Smooth muscle cell (in vitro differentiated cells): Measurements from ENCODE around the gene GTSF1L. TPM values are rescaled to one million over a fixed set of nuclear protein-coding genes. Genes with fewer than 3 reads are reported as not detected.

ENCODE experiments used
- DNase-seq: peaks from one replicate; lab custom pipeline; 2025; ENCODE audit not compliant: unreplicated experiment; lab: John Stamatoyannopoulos, UW
- H2AFZ ChIP-seq: fragments of 200-600 bp; sonication (generic); 2 replicates; pipeline ENCODE4 v1.6.0; 2016; ENCODE audit warnings: antibody characterized with exemption, low read depth, mild to moderate bottlenecking
- H3F3A ChIP-seq: fragments of 200-600 bp; sonication (generic); 2 replicates; pipeline ENCODE4 v1.6.0; 2017; ENCODE audit warnings: antibody characterized with exemption, low read depth
- H3K27ac ChIP-seq: fragments of 200-600 bp; sonication (generic); 2 replicates; pipeline ENCODE4 v1.5.1; 2016; ENCODE audit warnings: low read depth, mild to moderate bottlenecking
- H3K27me3 ChIP-seq: fragments of 200-600 bp; sonication (generic); 2 replicates; pipeline ENCODE4 v1.6.1; 2016; ENCODE audit warnings: low read depth, mild to moderate bottlenecking
- H3K36me3 ChIP-seq: fragments of 200-600 bp; sonication (generic); 2 replicates; pipeline ENCODE4 v1.5.1; 2016; ENCODE audit warnings: low read depth
- H3K4me1 ChIP-seq: fragments of 200-600 bp; sonication (generic); 2 replicates; pipeline ENCODE4 v1.5.1; 2016; ENCODE audit warnings: low read depth
- H3K4me2 ChIP-seq: fragments of 200-600 bp; sonication (generic); 2 replicates; pipeline ENCODE4 v1.6.0; 2016; ENCODE audit warnings: mild to moderate bottlenecking
- H3K4me3 ChIP-seq: fragments of 200-600 bp; sonication (generic); 2 replicates; pipeline ENCODE4 v1.5.1; 2016; ENCODE audit warnings: mild to moderate bottlenecking
- H3K79me2 ChIP-seq: fragments of 200-600 bp; sonication (generic); 2 replicates; pipeline ENCODE4 v1.6.0; 2016; ENCODE audit warnings: low read depth, mild to moderate bottlenecking
- H3K9ac ChIP-seq: fragments of 200-600 bp; sonication (generic); 2 replicates; pipeline ENCODE4 v1.6.0; 2016; ENCODE audit warnings: low read depth
- H3K9me3 ChIP-seq: fragments of 200-600 bp; sonication (generic); replicated peaks from 2 replicates; pipeline ENCODE4 v1.5.1; 2016; ENCODE audit warnings: low read depth
- H4K20me1 ChIP-seq: fragments of 200-600 bp; sonication (generic); 2 replicates; pipeline ENCODE4 v1.6.0; 2016; ENCODE audit warnings: low read depth
- CTCF ChIP-seq: fragments of 200-600 bp; sonication (generic); IDR thresholded peaks from 2 replicates; pipeline ENCODE4 v1.5.1; 2017; ENCODE audit warnings: borderline replicate concordance, mild to moderate bottlenecking, antibody characterized with exemption; ENCODE audit not compliant: insufficient read depth, poor library complexity, severe bottlenecking
- WGBS: methylation state at CpG from one replicate; pipeline ENCODE4 v1.1.7; 2016; ENCODE audit warnings: low lambda C conversion rate; 5-methylcytosine and 5-hydroxymethylcytosine counted together
- polyA plus RNA-seq: library from polyadenylated mRNA; unstranded; fragments of >200 nt; fragmentation: Nextera tagmentation; extraction: Ambion mirVana; gene quantifications from 2 replicates; pipeline ENCODE4 v1.2.1, GENCODE V29; 2016
- total RNA-seq: library from RNA; depleted of rRNA; stranded (reverse); fragments of >200 nt; gene quantifications from 2 replicates; pipeline ENCODE4 v1.2.3, GENCODE V29; 2014

GTSF1L gene
- total and polyA plus RNA-seq, 2 experiments from 2014 or later = not detected

- Histone ChIP-seq H3K4me2 (no peak overlapping the region), H3F3A (no peaks in the 10 kb centered on the region), H3K4me1 (no peaks in the 10 kb centered on the region), H3K27ac (no peak overlapping the region), H2AFZ (no peak overlapping the region), H3K79me2 (no peaks in the 10 kb centered on the region), H3K27me3 (no peaks in the 10 kb centered on the region), H3K9ac (no peak overlapping the region), H3K4me3 (no peak overlapping the region), H3K36me3 (no peaks in the 10 kb centered on the region), H3K9me3 (no peaks in the 10 kb centered on the region), H4K20me1 (no peaks in the 10 kb centered on the region)
- TF ChIP-seq CTCF = no peak
- WGBS = 85% methylated on average over 3 of the region's 3 CpGs
- DNase-seq = no peak
Measured at GRCh38 chr20:43723735-43724134, 3.1 kb downstream of the GTSF1L start.

GRCh38 chr20:43723186-43723585 is 3.6 kb downstream of the GTSF1L start:
- no peak overlapping the region for H3K27ac ChIP-seq
- no peak for TF ChIP-seq CTCF
- no peak for DNase-seq
- no peak overlapping the region for H3K4me2 ChIP-seq
- WGBS = 89% methylated on average over 4 of the region's 4 CpGs
- no peak overlapping the region for H3K9ac ChIP-seq
- H3K4me1 ChIP-seq = no peaks in the 10 kb centered on the region
- H4K20me1 ChIP-seq = no peaks in the 10 kb centered on the region
- no peaks in the 10 kb centered on the region for H3K27me3 ChIP-seq
- no peak overlapping the region for H2AFZ ChIP-seq
- H3K4me3 ChIP-seq = no peak overlapping the region
- no peaks in the 10 kb centered on the region for H3F3A ChIP-seq
- H3K36me3 ChIP-seq = no peaks in the 10 kb centered on the region
- no peaks in the 10 kb centered on the region for H3K9me3 ChIP-seq
- no peaks in the 10 kb centered on the region for H3K79me2 ChIP-seq

- no peak overlapping the region for H3K4me2 ChIP-seq
- TF ChIP-seq CTCF = no peak
- H3K27ac ChIP-seq = no peak overlapping the region
- H3K4me3 ChIP-seq = no peak overlapping the region
- 80% methylated on average over 8 of the region's 8 CpGs for WGBS
- no peaks in the 10 kb centered on the region for H3K79me2 ChIP-seq
- H3K9ac ChIP-seq = no peak overlapping the region
- DNase-seq = no peak
- no peaks in the 10 kb centered on the region for H4K20me1 ChIP-seq
- H3K4me1 ChIP-seq = no peaks in the 10 kb centered on the region
- no peaks in the 10 kb centered on the region for H3K9me3 ChIP-seq
- no peaks in the 10 kb centered on the region for H3F3A ChIP-seq
- no peak overlapping the region for H2AFZ ChIP-seq
- no peaks in the 10 kb centered on the region for H3K27me3 ChIP-seq
- no peaks in the 10 kb centered on the region for H3K36me3 ChIP-seq
Measured at GRCh38 chr20:43722153-43722505, 4.7 kb downstream of the GTSF1L start.

DNA sequence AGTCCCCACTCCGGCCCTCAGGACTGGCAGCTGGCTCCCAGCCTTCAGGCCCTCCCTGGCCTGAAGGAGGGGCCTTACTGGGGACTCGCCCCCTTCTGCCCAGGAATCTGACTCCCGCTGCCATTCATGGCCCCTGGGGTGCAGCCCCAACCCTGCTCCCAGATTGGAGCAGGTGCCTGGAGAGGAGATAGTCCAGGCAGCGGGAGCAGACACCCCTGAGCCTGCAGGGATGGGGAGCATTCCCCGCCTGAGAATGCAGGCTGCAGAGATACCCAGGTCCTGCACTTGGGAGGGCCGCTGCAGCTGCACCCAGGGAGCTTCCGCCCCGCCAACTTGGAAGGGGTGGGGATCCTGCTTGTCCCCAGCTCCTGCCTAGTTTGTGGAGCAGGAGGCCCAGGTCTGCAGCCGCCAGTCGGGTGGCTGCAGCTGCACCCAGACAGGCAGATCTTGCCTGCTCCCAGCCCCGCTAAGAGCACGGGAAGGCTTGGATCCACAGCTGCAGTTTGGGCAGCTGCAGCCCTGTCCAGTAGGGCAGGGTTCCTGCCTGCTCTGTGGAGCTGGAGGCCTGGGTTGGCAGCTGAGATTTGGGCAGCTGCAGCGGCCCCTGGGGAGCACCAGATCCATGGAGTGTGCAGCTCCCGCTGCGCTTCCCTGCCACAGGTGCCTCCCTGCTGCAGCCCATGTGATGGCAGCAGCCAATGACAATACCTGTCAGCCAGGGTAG is 5.2 kb downstream of the GTSF1L start:
- WGBS = 74% methylated on average over 14 of the region's 15 CpGs
- H4K20me1 ChIP-seq = no peaks in the 10 kb centered on the region
- no peaks in the 10 kb centered on the region for H3K79me2 ChIP-seq
- no peak overlapping the region for H3K27ac ChIP-seq
- no peaks in the 10 kb centered on the region for H3K4me1 ChIP-seq
- H3K4me2 ChIP-seq = no peak overlapping the region
- no peaks in the 10 kb centered on the region for H3F3A ChIP-seq
- H3K36me3 ChIP-seq = no peaks in the 10 kb centered on the region
- no peak overlapping the region for H3K9ac ChIP-seq
- H2AFZ ChIP-seq = no peak overlapping the region
- H3K27me3 ChIP-seq = no peaks in the 10 kb centered on the region
- no peaks in the 10 kb centered on the region for H3K9me3 ChIP-seq
- no peak overlapping the region for H3K4me3 ChIP-seq
- no peak for TF ChIP-seq CTCF
- no peak for DNase-seq
